A549 treated with AZD2906 at 1 μM for 4 hours (cell line): ENCODE measurements around the gene DOCK2. TPM values are rescaled to one million over a fixed set of nuclear protein-coding genes. Genes with fewer than 3 reads are reported as not detected.

Source experiments
- total RNA-seq: library from RNA; stranded (reverse); fragments of 200-300 nt; extraction: Qiagen RNA extraction; gene quantifications from 5 replicates; pipeline ENCODE4 v1.2.3, GENCODE V29; 2022

DOCK2 gene
- 1.5 to 3.1 TPM (median 2.6 TPM) in 5 replicates for total RNA-seq

DNA sequence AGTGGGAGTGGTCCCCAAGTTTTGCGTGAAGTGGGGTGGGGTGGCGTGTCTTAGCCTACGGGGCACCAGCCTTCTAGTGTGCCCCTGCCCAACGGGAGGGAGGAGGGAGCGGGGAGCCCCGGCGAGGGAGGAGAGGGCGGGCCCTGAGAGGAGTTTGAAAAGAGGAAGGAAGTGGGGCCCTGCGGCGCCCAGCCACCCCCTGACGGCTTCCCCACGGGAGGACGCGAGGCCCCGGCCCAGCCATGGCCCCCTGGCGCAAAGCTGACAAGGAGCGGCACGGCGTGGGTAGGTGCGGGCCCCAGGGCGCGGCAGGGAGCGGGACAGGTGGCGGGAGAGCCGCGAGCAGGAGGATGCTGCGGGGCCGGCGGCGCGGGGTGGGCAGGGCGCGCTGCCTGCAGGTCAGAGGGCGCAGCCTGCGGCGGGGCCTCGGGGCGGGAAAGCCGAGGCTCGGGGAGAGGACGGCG is at the start of gene DOCK2:
DOCK2 (plus strand) TSS at position 191 of the 464 bp plus-strand sequence; CDS start at position 243, 52 bp downstream.

DNA sequence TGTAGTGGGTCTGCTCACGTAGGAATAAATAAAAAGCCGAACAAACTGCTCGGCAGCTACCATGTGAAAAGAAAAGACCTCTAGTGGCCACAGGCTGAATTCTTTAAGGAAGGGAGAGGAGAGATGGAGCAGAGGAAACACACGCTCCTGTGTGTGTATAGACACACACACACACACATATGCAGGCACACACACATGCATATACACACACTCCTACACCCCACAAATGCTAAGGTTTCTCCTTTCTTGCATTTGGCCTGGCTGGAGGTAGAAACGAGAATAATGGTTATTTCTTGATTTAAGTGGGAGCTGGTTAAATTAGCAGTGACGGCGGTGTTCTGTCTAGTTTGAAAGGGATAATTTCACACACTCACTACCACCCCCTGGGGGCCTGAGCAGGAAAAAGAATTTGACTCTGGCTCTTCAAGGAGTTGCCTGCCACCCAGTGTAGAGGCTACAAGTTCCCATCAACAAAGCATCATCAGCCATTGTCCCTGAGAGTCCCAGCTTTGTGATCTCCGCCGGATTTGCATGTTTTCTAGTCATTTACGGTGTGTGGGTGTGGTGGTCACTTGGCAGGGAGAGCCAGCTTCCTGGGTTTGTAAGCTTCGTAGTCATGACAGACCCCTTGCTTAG is 343.5 kb downstream of the DOCK2 start, which contains the start of gene INSYN2B:
INSYN2B (minus strand) TSS at position 78 of the 636 bp plus-strand sequence. CDS start 96,597 bp downstream, outside the sequence.

DNA sequence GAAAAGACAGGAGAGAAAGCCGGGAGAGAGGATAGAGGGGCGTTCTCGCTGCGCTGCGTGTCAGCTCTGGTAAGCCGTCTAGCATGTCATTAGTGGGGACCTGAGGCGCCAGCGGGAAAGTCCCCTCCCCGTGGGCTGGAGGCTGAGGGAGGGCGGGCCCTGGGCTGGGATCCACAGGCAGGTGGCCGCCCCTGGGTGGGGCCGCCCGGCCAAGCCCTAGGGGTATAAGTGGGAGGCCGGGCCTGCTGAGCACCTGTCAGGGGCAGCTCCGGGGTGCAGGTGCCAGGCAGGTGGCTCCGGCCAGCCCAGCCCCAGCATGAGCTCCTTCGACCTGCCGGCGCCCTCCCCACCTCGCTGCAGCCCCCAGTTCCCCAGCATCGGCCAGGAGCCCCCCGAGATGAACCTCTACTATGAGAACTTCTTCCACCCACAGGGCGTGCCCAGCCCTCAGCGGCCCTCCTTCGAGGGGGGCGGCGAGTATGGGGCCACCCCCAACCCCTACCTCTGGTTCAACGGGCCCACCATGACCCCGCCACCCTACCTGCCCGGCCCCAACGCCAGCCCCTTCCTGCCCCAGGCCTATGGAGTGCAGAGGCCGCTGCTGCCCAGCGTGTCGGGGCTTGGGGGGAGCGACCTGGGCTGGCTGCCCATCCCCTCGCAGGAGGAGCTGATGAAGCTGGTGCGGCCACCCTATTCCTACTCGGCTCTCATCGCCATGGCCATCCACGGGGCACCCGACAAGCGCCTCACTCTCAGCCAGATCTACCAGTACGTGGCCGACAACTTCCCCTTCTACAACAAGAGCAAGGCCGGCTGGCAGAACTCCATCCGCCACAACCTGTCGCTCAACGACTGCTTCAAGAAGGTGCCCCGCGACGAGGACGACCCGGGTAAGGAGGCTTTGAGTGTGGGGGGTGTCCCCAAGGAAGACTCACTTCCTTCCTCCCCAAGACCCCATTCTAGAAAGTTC is 468.9 kb downstream of the DOCK2 start, which contains the start of gene FOXI1:
FOXI1 (plus strand) TSS at position 256 of the 970 bp plus-strand sequence; CDS start at position 317, 61 bp downstream.

Other genes with a start within 250 kb of the DOCK2 start
- gene SPDL1, start 53.5 kb upstream of the DOCK2 start, total RNA-seq, result 46.3 to 71.2 TPM (median 47.5 TPM) in 5 replicates